Glomerular endothelial cell (primary cell): ENCODE results near the gene SORCS1. TPM values are rescaled to one million over a fixed set of nuclear protein-coding genes. Genes with fewer than 3 reads are reported as not detected.

Experiments
- DNase-seq: peaks from one replicate; pipeline ENCODE4 v3.0.0-alpha.2; 2011; ENCODE audit warnings: low read depth, low spot score; ENCODE audit errors: extremely low read depth
- total RNA-seq: library from RNA; depleted of rRNA; stranded (reverse); fragments of >200 nt; gene quantifications from 2 replicates; pipeline ENCODE4 v1.2.3, GENCODE V29; 2015

SORCS1 gene
- total RNA-seq, 1 donor from 2014 or later = not detected

DNA sequence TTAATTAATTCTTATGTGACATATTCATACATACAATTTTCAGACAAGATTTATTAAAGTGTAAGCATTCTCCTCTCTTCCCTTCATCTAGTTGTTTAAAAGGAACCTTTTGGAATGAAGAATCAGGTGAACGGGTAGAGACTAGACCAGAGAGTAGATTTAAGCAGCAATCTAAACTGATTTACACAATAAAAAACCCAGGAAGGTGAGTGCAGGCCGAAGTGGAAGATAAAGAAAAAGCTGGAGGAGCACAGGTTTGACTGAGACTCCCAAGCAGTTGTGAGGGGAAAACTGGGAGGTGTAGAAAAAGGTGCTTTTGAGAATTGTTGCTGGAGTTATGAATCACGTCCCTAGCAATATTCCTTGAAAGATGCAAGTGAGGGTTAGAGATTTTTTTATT, 601.1 kb downstream of the SORCS1 start:
- no peak for DNase-seq

DNA sequence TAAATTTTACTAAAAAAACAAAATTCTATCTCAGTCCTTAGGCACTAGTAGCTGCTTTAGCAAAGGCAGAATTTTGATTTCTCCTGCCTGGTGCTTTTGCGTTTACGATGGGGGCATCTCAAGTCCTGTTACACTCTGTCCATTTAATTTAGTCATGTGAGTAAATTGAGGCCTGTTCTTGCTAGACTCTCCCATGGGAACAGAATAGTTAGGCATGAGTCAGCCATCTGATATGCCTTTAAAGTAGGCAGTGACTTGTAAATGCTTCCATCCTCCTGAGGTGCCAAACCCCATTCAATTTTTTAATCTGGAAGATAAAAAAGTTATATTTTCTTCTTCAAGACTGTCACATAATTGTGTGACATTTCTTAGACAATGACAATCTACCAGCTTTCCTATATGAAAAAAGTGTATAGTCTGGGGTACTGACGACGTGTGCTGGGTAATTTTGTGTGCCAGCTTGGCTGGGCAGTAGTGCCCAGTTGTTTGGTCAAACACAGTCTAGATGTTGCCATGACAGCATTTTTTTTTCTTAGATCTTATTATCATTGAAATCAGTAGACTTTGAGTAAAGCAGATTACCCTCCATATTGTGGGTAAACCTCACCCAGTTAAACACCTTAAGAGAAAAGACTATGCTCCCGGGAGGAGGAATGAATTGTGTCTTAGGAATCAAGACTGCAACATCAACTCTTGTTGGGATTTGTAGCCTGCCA, 603.4 kb downstream of the SORCS1 start:
- no peak for DNase-seq

GRCh38 chr10:106559442-106559841, 605.1 kb downstream of the SORCS1 start:
- DNase-seq = no peak

GRCh38 chr10:106557951-106558733, 606.4 kb downstream of the SORCS1 start:
- DNase-seq = no peak

DNA sequence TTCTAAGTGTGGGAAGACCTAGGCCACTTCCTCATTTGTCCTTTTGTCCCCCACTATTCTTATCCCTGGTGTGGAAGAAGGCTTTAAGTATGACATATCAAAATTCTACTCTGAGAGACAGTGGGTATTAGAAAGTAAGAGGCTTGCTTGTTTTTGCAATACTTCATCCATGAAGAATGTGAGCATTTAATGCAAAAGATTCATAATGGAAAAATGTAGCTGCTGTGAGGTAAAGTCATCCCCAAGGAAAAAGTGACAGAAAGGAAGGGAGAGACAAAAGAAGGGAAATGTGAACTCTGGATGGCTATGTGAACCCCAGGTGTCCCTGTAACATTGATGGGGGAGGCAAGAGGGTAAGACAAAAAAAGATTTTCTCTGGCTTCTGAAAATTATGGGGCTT, 607.5 kb downstream of the SORCS1 start:
- DNase-seq = no peak

- no peak for DNase-seq
Observed at GRCh38 chr10:106555599-106555998, 608.9 kb downstream of the SORCS1 start.

GRCh38 chr10:106551501-106552062, 612.9 kb downstream of the SORCS1 start:
- no peak for DNase-seq

DNA sequence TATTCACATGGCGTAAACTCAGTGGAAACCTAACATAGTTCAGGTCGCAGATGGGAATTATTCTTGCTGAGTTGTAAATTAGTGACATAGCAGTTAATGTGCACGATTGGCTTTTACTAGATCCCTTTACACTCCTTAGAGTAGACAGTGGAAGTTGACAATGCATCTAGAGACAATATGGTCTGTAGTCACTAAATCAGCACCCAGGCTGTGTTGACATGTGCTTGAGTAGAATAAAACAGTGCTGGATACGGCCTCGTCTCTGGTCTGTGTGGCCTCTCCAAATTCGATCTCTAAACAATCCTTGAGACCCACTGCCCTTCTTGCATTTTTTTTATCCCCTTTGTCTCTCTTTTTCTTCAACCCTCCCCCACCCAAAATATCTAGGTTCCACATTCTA, 615.7 kb downstream of the SORCS1 start:
- DNase-seq = no peak

GRCh38 chr10:106547047-106547635, 617.4 kb downstream of the SORCS1 start:
- no peak for DNase-seq

GRCh38 chr10:106542461-106542860, 622.0 kb downstream of the SORCS1 start:
- DNase-seq = no peak

- DNase-seq = no peak
Observed at GRCh38 chr10:106540645-106541044, 623.9 kb downstream of the SORCS1 start.

GRCh38 chr10:106537866-106538265, 626.6 kb downstream of the SORCS1 start:
- no peak for DNase-seq

GRCh38 chr10:106535304-106535953, 629.1 kb downstream of the SORCS1 start:
- no peak for DNase-seq

GRCh38 chr10:106534441-106534840, 630.1 kb downstream of the SORCS1 start:
- no peak for DNase-seq

DNA sequence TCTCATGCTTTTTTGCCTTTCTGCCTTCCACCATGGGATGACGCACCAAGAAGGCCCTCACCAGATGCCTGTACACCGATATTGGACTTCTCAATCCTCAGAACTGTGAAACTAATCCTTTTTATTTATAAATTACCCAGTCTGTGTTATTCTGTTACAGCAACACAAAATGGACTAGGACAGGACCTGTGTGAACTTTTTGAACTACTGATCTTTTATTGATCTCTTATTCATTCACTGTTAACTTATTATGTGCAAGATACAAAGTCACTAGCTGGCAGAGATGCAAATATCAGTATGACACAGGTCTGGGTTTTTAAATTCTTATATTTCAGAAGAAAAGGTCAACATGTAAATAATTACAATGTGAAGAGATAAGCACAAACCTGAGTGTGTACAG, 635.8 kb downstream of the SORCS1 start:
- DNase-seq = no peak

DNA sequence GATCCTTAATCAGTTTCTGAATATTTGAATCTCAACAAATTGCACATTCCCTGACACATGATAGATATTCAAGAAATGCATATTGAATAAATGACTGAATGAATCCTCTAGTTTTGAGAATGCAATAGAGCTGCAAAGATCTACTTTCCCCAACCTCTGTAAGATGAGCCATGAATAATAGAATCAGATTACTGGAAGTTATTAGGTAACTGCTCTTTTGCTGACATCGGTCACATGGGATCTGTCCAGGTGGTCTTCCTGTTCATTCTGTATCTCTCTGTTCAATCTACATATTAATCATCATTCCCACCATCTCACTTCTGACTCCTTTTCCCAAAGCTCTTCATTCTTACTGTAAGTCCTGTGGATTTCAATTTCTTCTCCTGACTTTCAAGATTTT, 638.7 kb downstream of the SORCS1 start:
- DNase-seq = no peak
